ENCODE measurements around the gene LACTB.

LACTB gene

GRCh38 chr15:63146684-63147083 is 25.0 kb downstream of the LACTB start (continued):
- TF ChIP-seq ZFP3 (CRISPR knock-in tag; IDR thresholded peaks at IDR 0.05) = no peak

GRCh38 chr15:63151665-63152064 is 30.0 kb downstream of the LACTB start:
- ATAC-seq = no peak
- TF ChIP-seq PPARA (CRISPR knock-in tag; IDR thresholded peaks at IDR 0.05; ENCODE audit: borderline replicate concordance) = no peak
- no peak for TF ChIP-seq CREB5 (CRISPR knock-in tag; IDR thresholded peaks at IDR 0.05; ENCODE audit: low read depth)
- TF ChIP-seq TSHZ2 (CRISPR knock-in tag; IDR thresholded peaks at IDR 0.05) = no peak
- no peak for TF ChIP-seq CSDC2 (CRISPR knock-in tag; IDR thresholded peaks at IDR 0.05)
- TF ChIP-seq ZNF565 (CRISPR knock-in tag; conservative IDR thresholded peaks at IDR 0.05; ENCODE audit: low read depth) = no peak

- TF ChIP-seq ZFP30 (CRISPR knock-in tag; IDR thresholded peaks at IDR 0.05) (no peak), ZNF70 (CRISPR knock-in tag; IDR thresholded peaks at IDR 0.05) (no peak), ZFP3 (CRISPR knock-in tag; IDR thresholded peaks at IDR 0.05) (no peak), BACH2 (CRISPR knock-in tag; IDR thresholded peaks at IDR 0.05; ENCODE audit: borderline replicate concordance) (no peak), ZNF8 (CRISPR knock-in tag; IDR thresholded peaks at IDR 0.05) (no peak), ARNTL (CRISPR knock-in tag; IDR thresholded peaks at IDR 0.05; ENCODE audit: borderline replicate concordance, low read depth) (no peak), TOX (CRISPR knock-in tag; IDR thresholded peaks at IDR 0.05; ENCODE audit: borderline replicate concordance) (no peak), CREB5 (CRISPR knock-in tag; IDR thresholded peaks at IDR 0.05; ENCODE audit: low read depth) (no peak), CSDC2 (CRISPR knock-in tag; IDR thresholded peaks at IDR 0.05) (no peak), PATZ1 (CRISPR knock-in tag; IDR thresholded peaks at IDR 0.05; ENCODE audit: borderline replicate concordance) (no peak)
- no peak for ATAC-seq
Measured at GRCh38 chr15:63155486-63155885, 33.8 kb downstream of the LACTB start.

GRCh38 chr15:63156086-63156710 is 34.5 kb downstream of the LACTB start:
- no peak for TF ChIP-seq ZNF565 (CRISPR knock-in tag; conservative IDR thresholded peaks at IDR 0.05; ENCODE audit: low read depth)
- TF ChIP-seq ESRRG (CRISPR knock-in tag; IDR thresholded peaks at IDR 0.05) = no peak
- TF ChIP-seq ZC3H10 (CRISPR knock-in tag; IDR thresholded peaks at IDR 0.05) = no peak
- TF ChIP-seq TSHZ2 (CRISPR knock-in tag; IDR thresholded peaks at IDR 0.05) = no peak
- no peak for TF ChIP-seq OSR1 (CRISPR knock-in tag; IDR thresholded peaks at IDR 0.05)
- no peak for TF ChIP-seq SNAI2 (CRISPR knock-in tag; IDR thresholded peaks at IDR 0.05)
- TF ChIP-seq ZNF8 (CRISPR knock-in tag; IDR thresholded peaks at IDR 0.05) = no peak
- ATAC-seq = peak; percentile 16; the same call in 2 of the 3 replicates

All from SK-N-SH treated with all-trans-retinoic acid at 6 μM for 48 hours (cell line).